ENCODE data around the gene FAM20A. TPM values are rescaled to one million over a fixed set of nuclear protein-coding genes. Genes with fewer than 3 reads are reported as not detected.

FAM20A gene
- total RNA-seq, 2 experiments from 2014 or later, result not detected

DNA sequence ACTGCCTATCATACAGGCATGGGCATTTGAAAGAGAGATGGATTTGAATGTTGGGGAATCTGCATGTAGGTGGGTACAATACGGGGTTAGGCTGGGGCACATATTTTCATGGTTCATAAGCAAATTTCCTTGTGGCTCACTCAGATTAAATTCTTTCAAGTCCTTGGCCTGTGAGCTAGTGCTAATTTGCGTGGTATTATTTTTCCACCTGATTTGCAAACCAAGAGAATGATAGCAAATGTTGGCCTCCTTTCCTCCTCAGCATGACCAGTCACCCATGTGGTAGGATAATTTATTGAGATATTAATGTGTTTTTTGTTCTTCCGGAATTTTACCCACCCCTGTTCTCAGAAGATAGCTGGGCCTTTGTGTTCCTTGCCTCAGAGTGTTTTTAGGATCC lies 22.9 kb downstream of the FAM20A start:
- POLR2A ChIA-PET, result no interaction called here
- Histone ChIP-seq H3K27me3 (ENCODE audit: control insufficient read depth in 1 of 2, insufficient read depth in 2 of 2, low read length in 2 of 2) (no peaks in the 10 kb centered on the region), H3K9me3 (ENCODE audit: control insufficient read depth in 1 of 2, insufficient read depth in 1 of 2, low read length in 2 of 2) (no peaks in the 10 kb centered on the region), H3K4me3 (ENCODE audit: low read length) (no peak overlapping the region), H3K27ac (ENCODE audit: low read depth in 1 of 2, low read length in 2 of 2) (no peak overlapping the region), H3K4me1 (ENCODE audit: insufficient read depth, low read length) (no peaks in the 10 kb centered on the region), H3K36me3 (ENCODE audit: insufficient read depth, low read length) (no peaks in the 10 kb centered on the region)
- Mint-ChIP-seq H3K27me3 (peaks cover 23% of the 10 kb centered on the region), H3K4me3 (no peak overlapping the region), H3K4me1 (ENCODE audit: low read depth) (no peaks in the 10 kb centered on the region), H3K36me3 (ENCODE audit: low read depth) (no peaks in the 10 kb centered on the region), H3K27ac (no peak overlapping the region), H3K9me3 (no peaks in the 10 kb centered on the region)
- TF ChIP-seq, protein P1, sequence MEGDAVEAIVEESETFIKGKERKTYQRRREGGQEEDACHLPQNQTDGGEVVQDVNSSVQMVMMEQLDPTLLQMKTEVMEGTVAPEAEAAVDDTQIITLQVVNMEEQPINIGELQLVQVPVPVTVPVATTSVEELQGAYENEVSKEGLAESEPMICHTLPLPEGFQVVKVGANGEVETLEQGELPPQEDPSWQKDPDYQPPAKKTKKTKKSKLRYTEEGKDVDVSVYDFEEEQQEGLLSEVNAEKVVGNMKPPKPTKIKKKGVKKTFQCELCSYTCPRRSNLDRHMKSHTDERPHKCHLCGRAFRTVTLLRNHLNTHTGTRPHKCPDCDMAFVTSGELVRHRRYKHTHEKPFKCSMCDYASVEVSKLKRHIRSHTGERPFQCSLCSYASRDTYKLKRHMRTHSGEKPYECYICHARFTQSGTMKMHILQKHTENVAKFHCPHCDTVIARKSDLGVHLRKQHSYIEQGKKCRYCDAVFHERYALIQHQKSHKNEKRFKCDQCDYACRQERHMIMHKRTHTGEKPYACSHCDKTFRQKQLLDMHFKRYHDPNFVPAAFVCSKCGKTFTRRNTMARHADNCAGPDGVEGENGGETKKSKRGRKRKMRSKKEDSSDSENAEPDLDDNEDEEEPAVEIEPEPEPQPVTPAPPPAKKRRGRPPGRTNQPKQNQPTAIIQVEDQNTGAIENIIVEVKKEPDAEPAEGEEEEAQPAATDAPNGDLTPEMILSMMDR (IDR thresholded peaks at IDR 0.05), result no peak
- CTCF ChIA-PET, result interaction anchor here (0.6 kb wide), 1 partner anchor 29 kb away, joined by 3 read pairs; no protein-coding TSS in a partner anchor
- ATAC-seq (ENCODE audit: poor library complexity) (no peak), DNase-seq (no peak)
- intact Hi-C loops (cut with DNase I, micrococcal nuclease), result no loop called here

DNA sequence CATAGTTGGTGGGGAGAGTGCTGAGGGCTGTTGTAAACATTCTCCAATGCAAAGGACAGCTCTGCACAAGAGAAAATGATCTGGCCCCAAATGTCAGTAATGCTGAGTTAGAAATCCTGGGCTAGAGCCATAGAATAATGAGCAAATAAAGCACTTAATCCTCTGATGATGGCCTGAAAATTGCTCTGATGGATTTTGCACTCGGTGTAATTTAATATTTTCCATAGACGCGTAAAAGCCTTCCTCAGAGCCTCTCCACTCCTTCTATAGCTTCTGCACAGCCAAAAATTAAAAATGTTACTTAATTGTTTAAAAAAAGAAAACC lies 23.7 kb downstream of the FAM20A start:
- TF ChIP-seq, protein P1 (IDR thresholded peaks at IDR 0.05), result no peak
- Histone ChIP-seq H3K4me1 (ENCODE audit: insufficient read depth, low read length) (no peaks in the 10 kb centered on the region), H3K27me3 (ENCODE audit: control insufficient read depth in 1 of 2, insufficient read depth in 2 of 2, low read length in 2 of 2) (no peaks in the 10 kb centered on the region), H3K9me3 (ENCODE audit: control insufficient read depth in 1 of 2, insufficient read depth in 1 of 2, low read length in 2 of 2) (no peaks in the 10 kb centered on the region), H3K4me3 (ENCODE audit: low read length) (no peak overlapping the region), H3K36me3 (ENCODE audit: insufficient read depth, low read length) (no peaks in the 10 kb centered on the region), H3K27ac (ENCODE audit: low read depth in 1 of 2, low read length in 2 of 2) (no peak overlapping the region)
- DNase-seq (no peak), ATAC-seq (ENCODE audit: poor library complexity) (no peak)
- Mint-ChIP-seq H3K27ac (no peak overlapping the region), H3K4me3 (no peak overlapping the region), H3K36me3 (ENCODE audit: low read depth) (no peaks in the 10 kb centered on the region), H3K4me1 (ENCODE audit: low read depth) (no peaks in the 10 kb centered on the region), H3K27me3 (peaks cover 21% of the 10 kb centered on the region), H3K9me3 (no peaks in the 10 kb centered on the region)
- CTCF ChIA-PET, result no interaction called here
- intact Hi-C loops (cut with DNase I, micrococcal nuclease), result no loop called here
- POLR2A ChIA-PET, result no interaction called here

DNA sequence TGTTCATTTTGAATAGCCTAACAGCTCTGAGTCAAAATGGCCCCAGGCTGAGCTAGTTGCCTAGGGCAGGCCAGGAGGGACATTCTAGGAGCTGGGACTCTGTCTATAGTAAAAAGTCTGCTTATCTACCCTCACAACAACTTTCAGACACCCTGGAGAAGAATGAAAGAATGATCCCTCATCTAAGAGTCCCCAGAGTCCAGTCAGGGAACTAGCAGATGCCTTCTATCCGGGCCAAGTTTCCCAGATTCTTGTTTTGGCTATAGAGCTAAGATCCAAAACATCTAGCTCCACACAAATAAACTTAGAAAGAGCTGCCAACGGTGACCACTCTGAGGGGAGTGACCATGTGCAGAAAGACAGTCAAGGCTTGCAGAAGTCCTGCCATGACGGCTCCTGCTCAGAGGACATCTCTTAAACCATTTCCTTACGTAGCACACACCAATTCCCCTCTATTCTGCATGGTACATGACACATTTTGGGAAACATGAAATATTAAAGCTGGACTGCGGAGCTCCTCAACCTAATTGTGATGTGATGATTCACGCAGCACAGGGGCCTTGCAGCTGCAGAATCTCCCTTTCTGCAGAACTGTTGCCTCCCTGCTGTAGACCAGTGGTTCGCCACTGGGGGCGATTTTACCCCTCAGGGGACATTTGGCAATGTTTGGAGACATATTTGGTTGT lies 24.2 kb downstream of the FAM20A start:
- TF ChIP-seq, protein P1 (IDR thresholded peaks at IDR 0.05), result no peak
- Histone ChIP-seq H3K9me3 (ENCODE audit: control insufficient read depth in 1 of 2, insufficient read depth in 1 of 2, low read length in 2 of 2) (no peaks in the 10 kb centered on the region), H3K4me1 (ENCODE audit: insufficient read depth, low read length) (no peaks in the 10 kb centered on the region), H3K4me3 (ENCODE audit: low read length) (no peak overlapping the region), H3K27ac (ENCODE audit: low read depth in 1 of 2, low read length in 2 of 2) (no peak overlapping the region), H3K36me3 (ENCODE audit: insufficient read depth, low read length) (no peaks in the 10 kb centered on the region), H3K27me3 (ENCODE audit: control insufficient read depth in 1 of 2, insufficient read depth in 2 of 2, low read length in 2 of 2) (no peaks in the 10 kb centered on the region)
- ATAC-seq (ENCODE audit: poor library complexity) (no peak), DNase-seq (no peak)
- Mint-ChIP-seq H3K9me3 (no peaks in the 10 kb centered on the region), H3K27ac (no peak overlapping the region), H3K27me3 (peaks cover 16% of the 10 kb centered on the region), H3K4me1 (ENCODE audit: low read depth) (no peaks in the 10 kb centered on the region), H3K4me3 (no peak overlapping the region), H3K36me3 (ENCODE audit: low read depth) (no peaks in the 10 kb centered on the region)
- ChIA-PET CTCF (no interaction called here), POLR2A (no interaction called here)
- intact Hi-C loops (cut with DNase I, micrococcal nuclease), result no loop called here

Data from CD4-positive, alpha-beta T cell (primary cell).